HK-2 (cell line): Measurements from ENCODE around the gene SCAMP1.

Experiments
- DNase-seq: peaks from one replicate; pipeline ENCODE4 v3.0.0-alpha.2; 2018; ENCODE audit not compliant: unreplicated experiment

Gene SCAMP1

GRCh38 chr5:78512435-78512834 lies 152.0 kb downstream of the SCAMP1 start:
- DNase-seq, result no peak

GRCh38 chr5:78513441-78513840 lies 153.0 kb downstream of the SCAMP1 start:
- no peak for DNase-seq

- DNase-seq, result no peak
Measured at GRCh38 chr5:78514427-78515330, 154.3 kb downstream of the SCAMP1 start.

GRCh38 chr5:78515670-78516069 lies 155.3 kb downstream of the SCAMP1 start:
- DNase-seq, result no peak

GRCh38 chr5:78518365-78519197 lies 158.2 kb downstream of the SCAMP1 start:
- DNase-seq, result peak; percentile 57

- no peak for DNase-seq
Measured at GRCh38 chr5:78519198-78519941, 159.0 kb downstream of the SCAMP1 start.

- DNase-seq, result no peak
Measured at GRCh38 chr5:78521455-78521854, 161.0 kb downstream of the SCAMP1 start.

- no peak for DNase-seq
Measured at GRCh38 chr5:78522476-78523260, 162.3 kb downstream of the SCAMP1 start.

- no peak for DNase-seq
Measured at GRCh38 chr5:78523314-78524193, 163.1 kb downstream of the SCAMP1 start.

- DNase-seq, result no peak
Measured at GRCh38 chr5:78526049-78526525, 165.7 kb downstream of the SCAMP1 start.

GRCh38 chr5:78527054-78527859 lies 166.8 kb downstream of the SCAMP1 start:
- DNase-seq, result no peak

- no peak for DNase-seq
Measured at GRCh38 chr5:78527925-78528324, 167.5 kb downstream of the SCAMP1 start.
